ENCODE measurements around the gene DYTN.

DNA sequence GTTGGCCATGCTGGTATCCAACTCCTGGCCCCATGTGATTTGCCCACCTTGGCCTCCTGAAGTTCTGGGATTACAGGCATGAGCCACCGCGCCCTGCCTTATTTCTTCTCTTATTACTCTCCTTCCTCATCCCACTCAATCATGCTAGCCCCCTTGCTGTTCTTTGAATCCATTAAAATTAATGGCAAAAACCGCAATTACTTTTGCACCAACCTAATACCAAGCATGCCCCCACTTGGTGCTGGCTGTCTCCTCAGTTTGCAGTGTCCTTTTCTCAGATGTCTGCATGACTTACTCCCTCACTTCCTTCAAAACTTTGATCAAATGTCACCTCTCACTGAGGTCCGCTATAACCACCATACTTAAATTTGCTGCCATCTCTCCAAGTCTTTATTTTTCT, 34.6 kb downstream of the DYTN start:
- TF ChIP-seq CTCF (IDR thresholded peaks at IDR 0.05; ENCODE audit: low read depth, low read length) (no peak), EZH2phosphoT487 (IDR thresholded peaks at IDR 0.05; ENCODE audit: low read depth) (no peak)
